ENCODE data around the gene DHX40.

- TF ChIP-seq, protein P1, sequence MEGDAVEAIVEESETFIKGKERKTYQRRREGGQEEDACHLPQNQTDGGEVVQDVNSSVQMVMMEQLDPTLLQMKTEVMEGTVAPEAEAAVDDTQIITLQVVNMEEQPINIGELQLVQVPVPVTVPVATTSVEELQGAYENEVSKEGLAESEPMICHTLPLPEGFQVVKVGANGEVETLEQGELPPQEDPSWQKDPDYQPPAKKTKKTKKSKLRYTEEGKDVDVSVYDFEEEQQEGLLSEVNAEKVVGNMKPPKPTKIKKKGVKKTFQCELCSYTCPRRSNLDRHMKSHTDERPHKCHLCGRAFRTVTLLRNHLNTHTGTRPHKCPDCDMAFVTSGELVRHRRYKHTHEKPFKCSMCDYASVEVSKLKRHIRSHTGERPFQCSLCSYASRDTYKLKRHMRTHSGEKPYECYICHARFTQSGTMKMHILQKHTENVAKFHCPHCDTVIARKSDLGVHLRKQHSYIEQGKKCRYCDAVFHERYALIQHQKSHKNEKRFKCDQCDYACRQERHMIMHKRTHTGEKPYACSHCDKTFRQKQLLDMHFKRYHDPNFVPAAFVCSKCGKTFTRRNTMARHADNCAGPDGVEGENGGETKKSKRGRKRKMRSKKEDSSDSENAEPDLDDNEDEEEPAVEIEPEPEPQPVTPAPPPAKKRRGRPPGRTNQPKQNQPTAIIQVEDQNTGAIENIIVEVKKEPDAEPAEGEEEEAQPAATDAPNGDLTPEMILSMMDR (IDR thresholded peaks at IDR 0.05; ENCODE audit: insufficient read depth, low read length): peak; percentile 31
- no peak for TF ChIP-seq GABPA (IDR thresholded peaks at IDR 0.05; ENCODE audit: low read depth)
These were observed 4.4 kb upstream of the DHX40 start for GRCh38 chr17:59561042-59561441.

All from HL-60 (cell line).